Liver (tissue), 9 donors: ENCODE results near the gene CDH23. TPM values are rescaled to one million over a fixed set of nuclear protein-coding genes. Genes with fewer than 3 reads are reported as not detected.
A peak's percentile ranks its signal among the peaks of the same experiment; 100 is the strongest.

Experiments
- DNase-seq: peaks from one replicate; pipeline ENCODE4 v3.0.0-alpha.2; 2017; ENCODE audit warnings: low spot score
- H3K27ac ChIP-seq, 2 donors: one replicate each; pipeline ENCODE4 v1.7.0; 2013; ENCODE audit warnings: inconsistent platforms in 2 of 2, low read length in 2 of 2, control low read depth in 1 of 2, low read depth in 1 of 2, mild to moderate bottlenecking in 1 of 2
- H3K27me3 ChIP-seq, 4 donors: one replicate each; pipeline versions ENCODE4 v1.6.1 to v1.7.0; 2013; ENCODE audit warnings: low read length in 3 of 4, inconsistent platforms in 1 of 4, mild to moderate bottlenecking in 1 of 4, moderate library complexity in 1 of 4; ENCODE audit not compliant: control insufficient read depth in 4 of 4, insufficient read depth in 4 of 4
- H3K36me3 ChIP-seq, 4 donors: one replicate each; pipeline versions ENCODE4 v1.6.1 to v1.7.0; 2013; ENCODE audit warnings: low read length in 3 of 4, mild to moderate bottlenecking in 3 of 4, low read depth in 1 of 4, moderate library complexity in 1 of 4; ENCODE audit not compliant: control insufficient read depth in 4 of 4, insufficient read depth in 3 of 4
- H3K4me1 ChIP-seq, 4 donors: one replicate each; pipeline versions ENCODE4 v1.6.1 to v1.7.0; 2013; ENCODE audit warnings: low read length in 3 of 4, mild to moderate bottlenecking in 3 of 4, moderate library complexity in 1 of 4; ENCODE audit not compliant: control insufficient read depth in 4 of 4, insufficient read depth in 4 of 4
- H3K4me3 ChIP-seq, 3 donors: one replicate each; pipeline versions ENCODE4 v1.6.1 to v1.7.0; 2013; ENCODE audit warnings: low read length in 3 of 3, control low read depth in 1 of 3, low read depth in 1 of 3, mild to moderate bottlenecking in 1 of 3
- H3K9ac ChIP-seq, 2 donors: one replicate each; pipeline ENCODE4 v1.7.0; 2013; ENCODE audit warnings: low read length in 2 of 2, mild to moderate bottlenecking in 2 of 2, moderate library complexity in 2 of 2, control low read depth in 1 of 2, low read depth in 1 of 2
- H3K9me3 ChIP-seq, 4 donors: one replicate each; pipeline versions ENCODE4 v1.6.1 to v1.7.0; 2013; ENCODE audit warnings: low read length in 3 of 4; ENCODE audit not compliant: control insufficient read depth in 4 of 4
- CTCF ChIP-seq: fragments of 150-350 bp; IDR thresholded peaks from 2 replicates; pipeline ENCODE4 v1.5.1; 2017; ENCODE audit warnings: improper control_type of control experiment, low read depth, low read length; ENCODE audit not compliant: missing input control
- FOXA2 ChIP-seq: IDR thresholded peaks from 2 replicates; pipeline ENCODE4 v1.6.1; 2016; ENCODE audit warnings: antibody characterized with exemption
- HNF4A ChIP-seq, 2 donors: conservative IDR thresholded peaks; 2 replicates each; pipeline ENCODE4 v1.6.1; 2016; ENCODE audit warnings: antibody characterized with exemption in 2 of 2, mild to moderate bottlenecking in 2 of 2
- JUND ChIP-seq, 2 donors: IDR thresholded peaks; 2 replicates each; pipeline ENCODE4 v1.6.1; 2016; ENCODE audit warnings: antibody characterized with exemption in 2 of 2
- MAX ChIP-seq: IDR thresholded peaks from 2 replicates; pipeline ENCODE4 v1.6.1; 2016; ENCODE audit warnings: antibody characterized with exemption
- NR2F2 ChIP-seq: IDR thresholded peaks from 2 replicates; pipeline ENCODE4 v1.6.1; 2016; ENCODE audit warnings: antibody characterized with exemption
- RAD21 ChIP-seq, 2 donors: IDR thresholded peaks; 2 replicates each; pipeline ENCODE4 v1.6.1; 2016; ENCODE audit warnings: antibody characterized with exemption in 2 of 2, mild to moderate bottlenecking in 2 of 2
- RXRA ChIP-seq, 2 donors: IDR thresholded peaks; 2 replicates each; pipeline ENCODE4 v1.6.1; 2017 to 2018; ENCODE audit warnings: antibody characterized with exemption in 2 of 2, mild to moderate bottlenecking in 1 of 2
- SP1 ChIP-seq: IDR thresholded peaks from 2 replicates; pipeline ENCODE4 v1.6.1; 2018; ENCODE audit warnings: antibody characterized with exemption, mild to moderate bottlenecking
- YY1 ChIP-seq: IDR thresholded peaks from 2 replicates; pipeline ENCODE4 v1.6.1; 2016; ENCODE audit warnings: antibody characterized with exemption, mild to moderate bottlenecking
- WGBS: extraction: QIAGEN DNeasy Blood & Tissue Kit; methylation state at CpG from one replicate; pipeline ENCODE4 v1.1.7; 2013; 5-methylcytosine and 5-hydroxymethylcytosine counted together
- polyA plus RNA-seq, 2 donors: library from polyadenylated mRNA; stranded (reverse) in 1 of 2; unstranded in 1 of 2; fragments of 200-250 nt in 1 of 2; fragments of >200 nt in 1 of 2; fragmentation: Nextera tagmentation in 1 of 2; extraction: Ambion mirVana in 1 of 2; gene quantifications; one replicate each; pipeline versions ENCODE4 v1.2.1 to v1.2.3, GENCODE V29; 2013 to 2015
- total RNA-seq, 2 donors: library from RNA; depleted of rRNA; stranded (reverse); fragments of >200 nt; gene quantifications; one replicate each; pipeline ENCODE4 v1.2.3, GENCODE V29; 2014
- TF ChIP-seq, protein P1 (sequence below): IDR thresholded peaks from 2 replicates; pipeline ENCODE4 v1.6.1; 2016; ENCODE audit warnings: antibody characterized with exemption
- TF ChIP-seq, protein P2 (sequence below): IDR thresholded peaks from 2 replicates; pipeline ENCODE4 v1.6.1; 2016; ENCODE audit warnings: antibody characterized with exemption
- donor health status: healthy.
- donor health status: healthy.
- donor health status: healthy.
- donor health status: healthy.
- donor health status: healthy.

The CDH23 gene
- total and polyA plus RNA-seq, 4 donors, result 1.5 to 4.7 (median 3.4) TPM

DNA sequence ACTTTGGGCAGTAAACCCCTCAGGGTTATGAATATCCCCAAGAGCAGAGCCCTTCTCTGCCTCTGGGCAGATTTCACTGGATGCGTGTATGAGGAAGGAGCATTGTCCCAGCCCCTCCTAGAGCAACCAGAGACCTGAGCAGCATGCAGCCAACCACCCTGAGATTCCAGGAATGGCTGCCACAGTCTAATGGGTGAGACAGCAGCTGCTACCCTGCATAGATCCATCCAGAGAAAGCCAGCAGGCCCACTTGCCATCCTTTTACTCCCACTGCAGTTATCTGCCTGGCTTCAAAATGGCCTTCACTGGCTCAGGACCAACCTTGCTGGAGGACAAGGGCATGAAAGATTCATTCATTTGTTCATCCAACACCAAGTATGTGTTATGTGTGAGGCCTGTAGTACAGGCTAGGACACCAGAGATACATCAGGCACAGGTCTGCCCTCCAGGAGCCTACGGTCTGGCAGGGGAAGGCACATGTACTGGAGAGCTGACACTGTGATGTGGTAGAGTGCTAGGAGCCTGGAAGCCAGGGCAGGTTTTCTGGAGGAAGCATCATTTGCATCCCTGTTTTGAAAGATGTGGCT, 349.0 kb downstream of the CDH23 start:
- Histone ChIP-seq H3K9me3 (no peaks in the 10 kb centered on the region), H3K4me1 (peaks cover 2 to 17% (median 10%) of the 10 kb centered on the region in 4 donors), H3K27me3 (no peaks in the 10 kb centered on the region), H3K9ac (no peak overlapping the region), H3K4me3 (no peak overlapping the region), H3K27ac (no peak overlapping the region), H3K36me3 (no peaks in the 10 kb centered on the region)
- DNase-seq, result no peak
- WGBS, result 89% methylated on average over 2 of the region's 2 CpGs
- TF ChIP-seq MAX, result no peak
- TF ChIP-seq FOXA2, result no peak
- TF ChIP-seq, protein P1, sequence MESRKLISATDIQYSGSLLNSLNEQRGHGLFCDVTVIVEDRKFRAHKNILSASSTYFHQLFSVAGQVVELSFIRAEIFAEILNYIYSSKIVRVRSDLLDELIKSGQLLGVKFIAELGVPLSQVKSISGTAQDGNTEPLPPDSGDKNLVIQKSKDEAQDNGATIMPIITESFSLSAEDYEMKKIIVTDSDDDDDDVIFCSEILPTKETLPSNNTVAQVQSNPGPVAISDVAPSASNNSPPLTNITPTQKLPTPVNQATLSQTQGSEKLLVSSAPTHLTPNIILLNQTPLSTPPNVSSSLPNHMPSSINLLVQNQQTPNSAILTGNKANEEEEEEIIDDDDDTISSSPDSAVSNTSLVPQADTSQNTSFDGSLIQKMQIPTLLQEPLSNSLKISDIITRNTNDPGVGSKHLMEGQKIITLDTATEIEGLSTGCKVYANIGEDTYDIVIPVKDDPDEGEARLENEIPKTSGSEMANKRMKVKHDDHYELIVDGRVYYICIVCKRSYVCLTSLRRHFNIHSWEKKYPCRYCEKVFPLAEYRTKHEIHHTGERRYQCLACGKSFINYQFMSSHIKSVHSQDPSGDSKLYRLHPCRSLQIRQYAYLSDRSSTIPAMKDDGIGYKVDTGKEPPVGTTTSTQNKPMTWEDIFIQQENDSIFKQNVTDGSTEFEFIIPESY, result no peak
- no peak for TF ChIP-seq JUND (IDR thresholded peaks at IDR 0.05)
- TF ChIP-seq, protein P2, sequence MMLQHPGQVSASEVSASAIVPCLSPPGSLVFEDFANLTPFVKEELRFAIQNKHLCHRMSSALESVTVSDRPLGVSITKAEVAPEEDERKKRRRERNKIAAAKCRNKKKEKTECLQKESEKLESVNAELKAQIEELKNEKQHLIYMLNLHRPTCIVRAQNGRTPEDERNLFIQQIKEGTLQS, result no peak
- no peak for TF ChIP-seq HNF4A (conservative IDR thresholded peaks at IDR 0.05)
- TF ChIP-seq RAD21 (IDR thresholded peaks at IDR 0.05), result no peak
- no peak for TF ChIP-seq YY1
- no peak for TF ChIP-seq CTCF

DNA sequence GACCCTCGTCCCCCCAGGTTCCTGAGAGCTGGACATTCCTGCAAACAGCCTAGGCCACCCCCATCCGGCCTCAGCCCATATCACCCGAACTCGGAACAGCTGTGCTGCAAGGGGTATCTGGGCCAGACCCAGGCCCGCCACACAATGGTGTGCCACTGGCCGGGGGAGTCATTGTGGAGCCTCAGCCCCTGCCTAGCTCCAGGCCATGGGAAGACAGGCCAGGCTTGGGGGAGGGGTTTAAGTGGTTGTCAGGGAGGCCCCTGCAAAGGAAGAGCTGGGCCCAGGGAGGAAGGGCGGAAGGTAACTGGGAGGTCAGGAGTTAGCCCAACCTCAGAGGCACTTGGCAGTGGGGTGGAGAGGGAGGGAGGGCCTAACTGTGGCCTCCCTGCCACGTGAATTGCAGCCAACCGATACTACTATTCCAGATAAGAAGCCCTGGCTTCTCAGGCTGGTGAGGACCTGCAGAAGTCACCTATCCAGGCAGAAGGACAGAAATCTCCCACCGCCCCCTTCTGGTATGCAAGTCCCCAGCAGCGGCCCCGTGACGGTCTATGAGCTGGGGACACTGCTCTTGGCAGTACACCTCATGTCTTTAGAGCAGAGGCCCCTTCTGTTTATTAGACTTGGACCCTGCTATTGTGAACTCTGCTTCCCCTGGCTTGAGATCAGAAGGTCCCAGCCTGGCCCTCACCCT, 349.8 kb downstream of the CDH23 start:
- H3K4me3 ChIP-seq, result no peak overlapping the region
- peak; percentile 65 for DNase-seq
- TF ChIP-seq RAD21 (IDR thresholded peaks at IDR 0.05) (peak in 1 of 2 donors; percentile 27), SP1 (peak; percentile 33), RXRA (IDR thresholded peaks at IDR 0.05) (peak in 1 of 2 donors; percentile 2), NR2F2 (peak; percentile 52), CTCF (no peak)
- TF ChIP-seq, protein P2, result no peak
- no peaks in the 10 kb centered on the region for H3K36me3 ChIP-seq
- no peaks in the 10 kb centered on the region for H3K9me3 ChIP-seq
- 67% methylated on average over 13 of the region's 13 CpGs for WGBS
- H3K27ac ChIP-seq, result peak overlapping the region in 1 of 2 donors; percentile 73
- peaks cover 2 to 17% (median 10%) of the 10 kb centered on the region in 4 donors for H3K4me1 ChIP-seq
- H3K27me3 ChIP-seq, result no peaks in the 10 kb centered on the region
- H3K9ac ChIP-seq, result no peak overlapping the region
